Suppressor macrophage treated with lipopolysaccharide for 1 hour (primary cell): ENCODE data around the gene XNDC1N.
"Not testable (repeated sequence)": the region's sequence is repeated elsewhere in the genome, so short reads cannot be mapped to it uniquely, and the experiment has no call there.

Experiments
- DNase-seq, 3 donors: peaks; one replicate each; pipeline ENCODE4 v3.0.0-alpha.2; 2020 to 2022

Gene XNDC1N

DNA sequence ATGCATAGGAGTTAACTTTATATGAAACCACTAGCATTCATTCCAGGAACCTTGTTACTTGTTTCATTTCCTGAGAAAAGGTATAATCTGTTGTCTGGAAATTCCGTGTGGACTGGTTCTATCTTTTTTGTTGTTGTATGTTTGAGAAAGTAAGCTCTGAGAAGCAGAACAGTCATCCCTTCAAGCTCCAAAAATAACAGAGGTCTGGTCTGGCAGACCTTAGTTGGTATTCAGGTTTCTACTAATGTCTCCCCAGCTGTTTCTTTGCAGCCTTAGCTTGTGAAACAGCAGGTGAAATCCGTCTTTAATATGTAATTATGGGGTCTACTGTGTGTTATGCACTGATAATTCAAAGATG, 2.8 kb upstream of the XNDC1N start:
- no peak for DNase-seq

DNA sequence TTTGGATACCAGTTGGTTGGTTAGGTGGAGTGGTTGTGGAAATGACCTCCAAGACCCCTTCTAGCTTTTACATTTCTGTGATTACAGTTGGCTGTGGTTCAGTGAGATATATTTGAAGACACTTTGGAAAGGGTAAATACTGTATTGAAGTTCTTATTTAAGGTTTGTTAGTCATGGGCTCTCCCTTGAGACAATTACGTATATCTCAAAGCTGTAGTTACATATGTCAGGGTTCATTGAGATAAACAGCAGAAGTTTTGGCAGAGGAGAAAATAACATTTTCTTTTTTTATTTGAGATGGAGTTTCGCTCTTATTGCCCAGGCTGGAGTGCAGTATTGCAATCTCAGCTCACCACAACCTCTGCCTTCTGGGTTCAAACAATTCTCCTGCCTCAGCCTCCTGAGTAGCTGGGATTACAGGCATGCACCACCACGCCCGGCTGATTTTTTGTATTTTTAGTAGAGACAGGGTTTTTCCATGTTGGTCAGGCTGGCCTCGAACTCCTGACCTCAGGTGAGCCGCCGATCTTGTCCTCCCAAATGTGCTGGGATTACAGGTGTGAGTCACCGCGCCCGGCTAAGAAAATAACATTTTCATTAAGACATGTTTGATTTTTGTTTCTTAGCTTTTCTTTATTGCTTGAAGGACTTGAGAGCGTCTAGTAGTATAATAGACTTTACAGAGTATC, 2.3 kb upstream of the XNDC1N start:
- DNase-seq = no peak

DNA sequence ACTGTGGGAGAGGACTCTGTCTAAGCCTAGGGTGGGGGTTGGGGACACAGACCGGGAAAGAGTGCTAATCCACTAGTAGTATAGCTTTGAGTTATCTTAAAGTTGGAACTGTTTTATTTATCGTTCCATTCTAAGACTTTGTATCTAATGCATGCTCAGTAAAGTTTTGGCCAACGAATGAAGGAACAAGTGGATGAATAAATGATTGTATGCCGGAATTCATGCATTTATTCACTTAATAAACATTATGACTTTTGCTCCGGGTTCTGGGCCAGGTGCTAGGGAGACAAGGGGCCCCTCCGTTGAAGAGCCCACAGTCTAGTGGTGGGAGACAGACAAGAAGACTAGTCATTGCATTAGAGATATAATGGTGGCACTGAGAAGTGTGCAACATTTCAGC, 1.1 kb upstream of the XNDC1N start:
- peak in 1 of 3 donors; percentile 6 for DNase-seq

DNA sequence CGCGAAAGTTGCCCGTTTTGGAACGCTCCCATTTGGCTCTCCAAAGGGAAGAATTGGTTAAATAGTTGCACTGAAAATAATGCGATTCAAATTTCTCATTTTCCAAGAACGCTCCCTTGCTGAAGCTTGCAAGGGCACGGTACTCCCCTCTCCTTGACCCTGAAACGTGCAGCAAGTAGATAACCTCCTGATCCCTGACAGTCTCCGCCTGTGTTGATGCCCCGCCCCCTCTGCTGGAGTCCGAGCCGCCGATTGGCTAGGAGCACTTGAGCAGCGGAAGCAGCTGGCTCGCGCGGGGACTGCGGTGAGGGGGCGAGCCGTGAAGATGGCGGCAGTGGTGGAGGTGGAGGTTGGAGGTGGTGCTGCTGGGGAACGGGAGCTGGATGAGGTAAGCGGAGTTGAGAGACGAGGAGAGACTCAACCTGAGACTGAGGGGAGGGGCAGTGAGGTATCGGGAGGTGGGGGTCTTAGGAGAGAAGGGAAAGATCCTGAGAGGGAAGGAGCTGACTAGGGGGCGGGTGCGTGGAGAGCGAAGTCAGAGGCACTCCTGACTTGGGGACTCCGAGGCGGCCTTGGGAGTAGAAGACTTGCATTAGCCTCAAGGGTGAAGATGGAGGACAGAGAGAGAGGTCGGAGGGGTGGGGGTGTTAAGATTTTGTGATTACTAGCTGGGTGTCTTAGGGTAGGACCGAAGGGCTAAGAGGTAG, 496 bp upstream of the XNDC1N start, which contains the start of gene RNF121:
RNF121 (plus strand) TSS at position 310 of the 707 bp plus-strand sequence; CDS start at position 326, 16 bp downstream.
- DNase-seq = peak; percentile 96 to 98 (median 98)

DNA sequence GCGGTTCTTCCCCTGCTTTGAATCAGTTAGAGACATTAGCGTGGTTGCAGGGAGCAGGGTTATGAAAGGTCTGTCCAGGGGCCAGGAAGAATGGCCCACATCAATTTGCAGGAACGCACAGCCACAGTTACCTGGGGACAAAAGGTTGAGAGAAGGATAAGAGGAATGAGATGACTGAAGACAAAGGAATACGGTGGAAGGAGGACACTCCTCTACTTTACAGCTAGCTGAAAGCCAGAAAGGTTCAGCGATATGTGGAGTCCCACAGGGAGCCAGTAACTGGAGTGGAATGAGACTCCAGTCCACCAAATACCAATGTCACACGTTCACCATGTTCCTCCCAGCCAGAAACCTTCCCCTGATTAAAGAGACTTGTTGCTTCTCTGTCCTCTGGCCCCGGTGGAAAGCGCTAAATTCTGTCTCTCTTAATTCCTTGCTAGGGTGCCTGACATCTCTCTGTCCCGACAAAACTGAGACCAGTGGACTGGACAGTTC, 10.7 kb downstream of the XNDC1N start:
- no peak for DNase-seq

DNA sequence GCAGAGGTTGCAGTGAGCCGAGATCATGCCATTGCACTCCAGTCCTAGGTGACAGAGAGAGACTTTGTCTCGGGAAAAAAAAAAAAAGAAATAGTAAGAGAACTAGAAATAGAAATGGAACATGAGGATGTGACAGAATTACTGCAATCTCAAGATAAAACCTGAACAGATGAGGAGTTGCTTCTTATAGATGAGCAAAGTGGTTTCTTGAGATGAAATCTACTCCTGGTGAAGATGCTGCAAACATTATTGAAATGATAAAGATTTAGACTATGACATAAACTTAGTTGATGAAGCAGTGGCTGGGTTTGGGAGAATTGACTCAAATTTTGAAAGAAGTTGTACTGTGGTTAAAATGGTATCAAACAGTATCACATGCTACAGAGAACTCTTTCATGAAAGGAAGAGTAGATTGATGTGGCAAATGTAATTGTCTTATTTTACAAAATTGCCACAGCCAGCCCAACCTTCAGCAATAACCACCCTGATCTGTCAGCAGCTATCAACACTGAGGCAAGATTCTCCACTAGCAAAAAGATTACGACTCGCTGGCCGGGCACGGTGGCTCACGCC, 13.7 kb downstream of the XNDC1N start:
- DNase-seq = no peak

DNA sequence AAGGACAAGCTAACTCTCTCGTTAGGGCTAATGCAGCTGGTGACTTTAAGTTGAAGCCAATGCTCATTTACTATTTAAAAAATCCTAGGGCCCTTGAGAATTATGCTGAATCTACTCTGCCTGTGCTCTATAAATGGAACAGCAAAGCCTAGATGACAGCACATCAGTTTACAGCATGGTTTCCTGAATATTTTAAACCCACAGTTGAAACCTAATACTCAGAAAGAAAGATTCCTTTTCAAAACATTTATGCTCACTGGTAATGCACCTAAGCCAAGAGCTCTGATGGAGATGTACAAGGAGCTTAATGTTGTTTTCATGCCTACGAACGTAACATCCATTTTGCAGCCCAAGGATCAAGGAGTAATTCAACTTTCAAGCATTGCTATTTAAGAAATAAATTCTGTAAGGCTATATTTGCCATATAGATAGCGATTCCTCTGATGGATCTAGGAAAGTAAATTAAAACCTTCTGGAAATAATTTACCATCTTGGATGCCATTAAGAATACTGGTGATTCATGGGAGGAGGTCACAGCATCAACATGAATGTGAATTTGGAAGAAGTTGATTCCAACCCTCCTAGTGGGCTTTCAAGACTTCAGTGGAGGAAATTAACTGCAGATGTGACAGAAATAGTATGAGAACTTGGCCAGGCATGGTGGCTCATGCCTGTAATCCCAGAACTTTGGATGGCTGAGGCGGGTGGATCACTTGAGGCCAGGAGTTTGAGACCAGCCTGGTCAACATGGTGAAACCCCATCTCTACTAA, 14.5 kb downstream of the XNDC1N start:
- DNase-seq = no peak

DNA sequence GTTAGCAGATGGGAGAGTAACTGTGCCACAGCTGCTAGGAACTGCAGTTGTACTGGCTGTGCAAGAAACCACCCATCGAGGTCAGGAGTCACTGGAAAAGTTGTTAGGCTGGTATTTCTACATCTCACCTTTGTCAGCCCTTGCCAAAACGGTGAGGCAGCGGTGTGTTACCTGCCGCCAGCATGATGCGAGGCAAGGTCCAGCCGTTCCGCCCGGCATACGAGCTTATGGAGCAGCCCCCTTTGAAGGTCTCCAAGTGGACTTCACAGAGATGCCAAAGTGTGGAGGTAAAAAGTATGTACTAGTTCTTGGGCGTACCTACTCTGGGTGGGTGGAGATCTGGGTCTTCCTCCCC, 16.4 kb downstream of the XNDC1N start:
- not testable (repeated sequence) for DNase-seq

DNA sequence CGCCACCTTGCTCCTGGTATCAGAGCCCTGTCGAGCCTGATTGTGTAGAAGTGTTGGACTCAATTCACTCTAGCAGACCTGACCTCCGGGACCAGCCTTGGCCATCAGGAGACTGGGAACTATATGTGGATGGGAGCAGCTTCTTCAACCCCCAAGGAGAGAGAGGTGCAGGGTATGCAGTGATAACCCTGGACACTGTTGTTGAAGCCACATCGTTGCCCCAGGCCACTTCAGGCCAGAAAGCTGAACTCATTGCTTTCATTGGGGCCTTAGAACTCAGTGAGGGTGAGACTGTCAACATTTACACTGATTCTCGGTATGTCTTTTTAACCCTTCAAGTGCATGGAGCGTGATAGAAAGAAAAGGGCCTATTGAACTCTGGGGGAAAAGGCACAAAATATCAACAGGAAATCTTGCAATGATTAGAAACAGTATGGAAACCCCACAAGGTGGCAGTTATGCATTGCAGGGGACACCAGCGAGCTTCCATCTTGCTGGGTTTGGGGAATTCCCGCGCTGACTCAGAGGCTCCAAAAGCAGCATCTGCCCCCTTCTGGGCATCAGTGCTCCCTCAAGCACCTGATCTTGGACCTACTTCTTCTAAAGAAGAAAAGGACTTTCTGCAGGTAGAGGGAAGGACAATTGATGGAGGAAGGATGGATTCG, 16.9 kb downstream of the XNDC1N start:
- DNase-seq = peak; percentile 28 to 47 (median 38)

DNA sequence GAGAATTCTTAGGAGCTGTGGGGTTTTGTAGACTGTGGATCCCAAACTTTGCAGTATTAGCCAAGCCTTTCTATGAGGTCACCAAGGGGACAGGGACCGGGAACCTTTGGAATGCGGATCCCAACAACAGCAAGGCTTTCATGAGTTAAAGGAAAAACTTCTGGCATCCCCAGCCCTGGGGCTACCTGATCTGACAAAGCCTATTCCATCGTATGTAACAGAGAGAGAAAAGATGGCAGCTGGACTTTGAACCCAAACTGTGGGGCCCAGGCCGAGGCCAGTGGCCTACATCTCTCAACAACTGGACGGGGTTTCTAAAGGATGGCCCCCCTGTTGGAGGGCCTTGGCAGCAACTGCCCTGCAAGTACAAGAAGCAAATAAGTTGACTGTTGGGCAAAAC, 17.6 kb downstream of the XNDC1N start:
- not testable (repeated sequence) for DNase-seq

DNA sequence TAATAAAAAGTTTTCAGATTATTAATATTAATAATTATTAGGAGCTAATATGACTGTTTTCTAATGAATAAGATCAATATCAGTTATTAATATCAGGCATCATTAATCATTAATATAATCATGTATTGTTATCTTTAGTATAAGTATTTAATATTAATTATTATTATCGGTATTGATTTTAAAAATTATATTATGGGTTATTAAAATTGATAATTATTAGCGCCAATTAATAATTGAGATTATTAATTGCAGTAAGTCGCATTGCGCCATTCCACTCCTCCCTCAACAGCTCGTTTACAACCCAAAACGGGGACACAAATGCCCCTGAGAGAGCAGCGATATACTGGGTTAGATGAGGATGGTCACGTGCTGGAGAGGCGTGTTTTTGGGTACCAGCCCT, 20.2 kb downstream of the XNDC1N start:
- DNase-seq = no peak

DNA sequence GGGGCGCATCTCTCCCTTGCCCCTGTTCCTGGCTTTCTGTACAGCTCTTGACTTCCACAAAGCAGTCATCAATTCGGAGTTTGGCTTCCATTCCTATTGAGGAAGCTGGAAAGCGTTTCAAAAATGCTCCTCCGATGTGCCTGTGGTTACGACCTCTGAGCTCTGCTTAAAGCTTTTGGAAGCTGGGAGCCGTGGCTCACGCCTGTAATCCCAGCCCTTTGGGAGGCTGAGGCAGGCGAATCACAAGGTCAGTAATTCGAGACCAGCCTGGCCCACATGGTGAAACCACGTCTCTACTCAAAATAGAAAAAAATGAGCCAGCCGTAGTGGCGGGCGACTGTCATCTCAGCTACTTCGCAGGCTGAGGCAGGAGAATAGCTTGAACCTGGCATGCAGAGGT, 27.3 kb downstream of the XNDC1N start:
- DNase-seq = not testable (repeated sequence)

DNA sequence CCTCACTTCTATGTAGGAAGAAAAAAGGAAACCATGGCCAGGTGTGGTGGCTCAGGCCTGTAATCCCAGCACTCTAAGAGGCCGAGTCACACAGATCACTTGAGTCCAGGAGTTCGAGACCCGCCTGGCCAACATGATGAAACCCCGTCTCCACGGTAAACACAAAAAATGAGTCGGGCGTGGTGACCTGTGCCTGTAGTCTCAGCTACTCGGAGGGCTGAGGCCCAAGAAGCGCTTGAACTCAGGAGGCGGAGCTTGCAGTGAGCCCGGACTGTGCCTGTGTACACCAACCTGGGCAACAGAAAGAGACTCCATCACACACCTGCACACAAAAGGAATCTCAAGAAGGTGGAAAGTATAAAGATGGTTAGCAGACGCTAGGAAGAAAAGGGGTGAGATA, 32.4 kb downstream of the XNDC1N start:
- DNase-seq = no peak

DNA sequence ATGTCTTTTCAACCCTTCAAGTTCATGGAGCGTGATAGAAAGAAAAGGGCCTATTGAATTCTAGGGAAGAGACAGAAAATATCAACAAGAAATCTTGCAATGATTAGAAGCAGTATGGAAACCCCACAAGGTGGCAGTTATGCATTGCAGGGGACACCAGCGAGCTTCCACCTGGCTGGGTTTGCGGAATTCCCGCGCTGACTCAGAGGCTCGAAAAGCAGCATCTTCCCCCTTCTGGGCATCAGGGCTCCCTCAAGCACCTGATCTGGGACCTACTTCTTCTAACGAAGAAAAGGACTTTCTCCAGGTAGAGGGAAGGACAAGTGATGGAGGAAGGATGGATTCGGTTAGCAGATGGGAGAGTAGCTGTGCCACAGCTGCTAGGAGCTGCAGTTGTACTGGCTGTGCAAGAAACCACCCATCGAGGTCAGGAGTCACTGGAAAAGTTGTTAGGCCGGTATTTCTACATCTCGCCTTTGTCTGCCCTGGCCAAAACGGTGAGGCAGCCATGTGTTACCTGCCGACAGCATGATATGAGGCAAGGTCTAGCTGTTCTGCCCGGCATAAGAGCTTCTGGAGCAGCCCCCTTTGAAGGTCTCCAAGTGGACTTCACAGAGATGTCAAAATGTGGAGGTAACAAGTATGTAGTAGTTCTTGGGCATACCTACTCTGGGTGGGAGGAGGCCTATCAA, 39.1 kb downstream of the XNDC1N start:
- not testable (repeated sequence) for DNase-seq

DNA sequence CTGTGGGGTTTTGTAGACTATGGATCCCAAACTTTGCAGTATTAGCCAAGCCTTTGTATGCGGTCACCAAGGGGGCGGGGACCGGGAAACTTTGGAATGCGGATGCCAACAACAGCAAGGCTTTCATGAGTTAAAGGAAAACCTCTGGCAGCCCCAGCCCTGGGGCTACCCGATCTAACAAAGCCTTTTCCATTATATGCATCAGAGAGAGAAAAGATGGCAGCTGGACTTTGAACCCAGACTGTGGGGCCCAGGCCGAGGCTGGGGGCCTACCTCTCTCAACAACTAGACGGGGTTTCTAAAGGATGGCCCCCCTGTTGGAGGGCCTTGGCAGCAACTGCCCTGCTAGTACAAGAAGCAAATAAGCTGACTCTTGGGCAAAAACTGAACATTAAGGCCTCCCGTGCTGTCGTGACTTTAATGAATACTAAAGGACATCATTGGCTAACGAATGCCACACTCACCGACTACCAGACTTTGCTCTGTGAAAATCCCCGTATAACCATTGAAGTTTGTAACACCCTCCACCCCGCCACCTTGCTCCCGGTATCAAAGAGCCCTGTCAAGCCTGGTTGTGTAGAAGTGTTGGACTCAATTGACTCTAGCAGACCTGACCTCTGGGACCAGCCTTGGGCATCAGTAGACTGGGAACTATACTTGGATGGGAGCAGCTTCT, 39.9 kb downstream of the XNDC1N start:
- not testable (repeated sequence) for DNase-seq

DNA sequence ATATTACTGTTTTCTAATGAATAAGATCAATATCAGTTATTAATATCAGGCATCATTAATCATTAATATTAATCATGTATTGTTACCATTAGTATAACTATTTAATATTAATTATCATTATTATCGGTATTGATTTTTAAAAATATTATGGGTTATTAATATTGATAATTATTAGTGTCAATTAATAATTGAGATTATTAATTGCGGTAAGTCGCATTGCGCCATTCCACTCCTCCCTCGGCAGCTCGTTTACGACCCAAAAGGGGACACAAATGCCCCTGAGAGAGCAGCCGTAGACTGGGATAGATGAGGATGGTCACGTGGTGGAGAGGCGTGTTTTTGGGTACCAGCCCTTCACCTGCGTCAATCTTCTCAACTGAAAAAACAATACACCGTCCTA, 42.6 kb downstream of the XNDC1N start:
- DNase-seq = not testable (repeated sequence)
